Measurements from ENCODE around the gene COL4A2.
"Not testable (repeated sequence)": the region's sequence is repeated elsewhere in the genome, so short reads cannot be mapped to it uniquely, and the experiment has no call there.

Gene COL4A2

GRCh38 chr13:110444226-110444653, 137.2 kb downstream of the COL4A2 start:
- no peak for DNase-seq

DNA sequence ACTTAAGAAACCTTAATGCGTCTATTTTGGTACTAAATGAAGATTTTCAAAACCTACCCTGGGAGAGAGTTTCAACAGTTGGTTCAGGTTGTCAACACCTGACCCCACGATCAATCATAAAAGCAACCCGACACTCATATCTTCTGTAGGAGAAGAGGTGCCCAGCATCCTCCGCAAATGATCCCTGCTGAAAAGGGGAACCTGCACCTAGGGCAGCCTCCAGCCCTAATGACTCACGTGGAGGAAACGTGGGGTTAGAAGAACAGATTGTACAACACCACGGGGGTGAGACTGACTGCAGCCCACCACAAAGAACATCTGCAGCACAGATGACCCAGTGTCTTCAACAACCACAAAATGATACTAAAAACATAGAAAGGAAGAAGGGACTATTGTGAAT, 138.1 kb downstream of the COL4A2 start:
- no peak for DNase-seq

DNA sequence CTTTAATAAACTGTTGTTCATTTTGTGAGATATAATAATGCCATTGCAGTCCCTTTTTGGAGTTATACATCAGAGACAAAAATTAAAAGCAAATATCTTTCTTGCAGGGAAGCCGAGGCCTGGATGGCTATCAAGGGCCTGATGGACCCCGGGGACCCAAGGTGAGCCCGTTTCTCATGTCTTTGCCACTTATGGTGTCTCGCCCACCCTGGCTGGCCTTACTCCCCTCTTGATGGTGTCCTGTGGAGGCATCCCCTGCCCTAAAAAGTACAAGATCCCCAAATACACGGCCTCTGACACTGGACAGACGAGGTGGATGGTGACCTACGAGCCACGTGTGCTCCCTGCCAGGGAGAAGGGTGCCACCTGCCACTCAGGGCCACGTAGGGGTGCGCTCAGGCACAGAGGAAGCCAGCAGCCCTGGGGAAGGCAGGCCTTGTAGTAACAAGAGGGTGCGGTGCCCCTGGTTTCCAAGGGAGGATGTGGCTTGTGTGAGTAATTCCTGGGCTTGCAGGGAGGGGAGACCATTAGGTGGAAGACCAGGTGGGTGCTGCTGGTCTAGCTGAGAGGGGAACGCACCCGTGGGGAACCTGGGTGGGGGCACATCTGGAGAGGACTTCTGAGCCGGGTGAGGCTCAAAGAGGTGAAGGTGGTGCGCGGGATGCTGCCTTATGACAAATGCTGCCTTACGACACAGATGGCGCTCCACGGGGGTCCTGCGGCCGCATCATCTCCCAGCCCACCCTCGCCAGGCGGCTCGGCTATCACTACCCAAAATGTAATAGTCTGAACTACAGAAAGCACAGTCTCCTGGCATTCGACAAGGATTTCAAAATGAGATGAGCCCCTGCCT, 138.9 kb downstream of the COL4A2 start:
- no peak for DNase-seq

DNA sequence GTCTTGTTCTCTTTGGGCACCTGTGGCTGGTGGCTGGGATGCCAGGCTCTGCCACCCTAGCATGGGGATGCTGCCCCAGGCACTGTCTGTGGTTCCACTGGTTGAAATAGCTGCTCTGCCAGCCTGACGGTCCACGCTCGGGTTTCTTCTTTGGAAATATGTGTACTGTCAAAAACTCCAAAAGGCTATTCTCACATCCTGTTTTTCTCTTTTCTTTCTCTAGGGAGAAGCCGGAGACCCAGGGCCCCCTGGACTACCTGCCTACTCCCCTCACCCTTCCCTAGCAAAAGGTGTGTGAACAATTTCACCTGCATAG, 139.4 kb downstream of the COL4A2 start:
- no peak for DNase-seq

GRCh38 chr13:110447058-110447511, 140.0 kb downstream of the COL4A2 start:
- no peak for DNase-seq

- DNase-seq: no peak
These were observed 140.7 kb downstream of the COL4A2 start for GRCh38 chr13:110447801-110448200.

DNA sequence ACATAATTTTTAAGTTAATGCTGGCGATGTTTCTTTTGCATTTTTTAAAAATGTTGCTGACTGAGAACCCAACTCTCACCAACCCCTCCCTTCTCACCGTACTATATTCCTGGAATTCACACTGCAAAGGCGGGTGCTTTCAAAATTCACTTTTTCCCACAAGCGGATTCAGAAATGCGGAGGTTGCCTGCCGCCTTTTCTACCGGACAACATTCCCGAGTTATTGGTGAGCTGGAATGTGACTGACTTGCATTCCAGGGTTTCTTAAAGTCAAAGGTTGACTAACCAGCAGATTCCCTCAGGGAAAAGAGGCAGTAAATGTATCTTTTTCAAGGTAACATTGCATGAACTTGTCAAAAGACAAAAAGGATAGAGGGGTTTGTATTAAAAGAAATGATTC, 141.1 kb downstream of the COL4A2 start:
- DNase-seq: no peak

DNA sequence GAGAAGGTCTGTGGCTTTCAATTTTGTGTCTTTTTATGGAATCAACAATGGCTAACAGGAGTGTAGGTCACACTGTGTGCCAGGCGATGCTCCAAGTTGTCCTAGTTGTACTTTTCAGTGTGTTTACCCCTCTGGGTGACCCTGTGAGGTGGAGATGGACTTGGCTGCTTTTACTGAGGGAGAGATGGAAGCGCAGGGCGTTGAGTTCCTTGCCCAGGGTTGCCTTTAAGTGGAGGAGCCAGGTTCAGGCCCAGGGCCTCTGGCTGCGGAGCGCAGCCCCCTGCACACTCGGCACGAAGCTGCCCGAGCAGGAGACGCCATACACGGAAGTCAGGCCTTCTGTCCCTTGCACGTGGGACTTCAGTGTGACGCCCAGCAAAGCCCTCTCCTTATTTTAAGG, 141.6 kb downstream of the COL4A2 start:
- DNase-seq: no peak

- DNase-seq: no peak
These were observed 142.3 kb downstream of the COL4A2 start for GRCh38 chr13:110449219-110450015.

DNA sequence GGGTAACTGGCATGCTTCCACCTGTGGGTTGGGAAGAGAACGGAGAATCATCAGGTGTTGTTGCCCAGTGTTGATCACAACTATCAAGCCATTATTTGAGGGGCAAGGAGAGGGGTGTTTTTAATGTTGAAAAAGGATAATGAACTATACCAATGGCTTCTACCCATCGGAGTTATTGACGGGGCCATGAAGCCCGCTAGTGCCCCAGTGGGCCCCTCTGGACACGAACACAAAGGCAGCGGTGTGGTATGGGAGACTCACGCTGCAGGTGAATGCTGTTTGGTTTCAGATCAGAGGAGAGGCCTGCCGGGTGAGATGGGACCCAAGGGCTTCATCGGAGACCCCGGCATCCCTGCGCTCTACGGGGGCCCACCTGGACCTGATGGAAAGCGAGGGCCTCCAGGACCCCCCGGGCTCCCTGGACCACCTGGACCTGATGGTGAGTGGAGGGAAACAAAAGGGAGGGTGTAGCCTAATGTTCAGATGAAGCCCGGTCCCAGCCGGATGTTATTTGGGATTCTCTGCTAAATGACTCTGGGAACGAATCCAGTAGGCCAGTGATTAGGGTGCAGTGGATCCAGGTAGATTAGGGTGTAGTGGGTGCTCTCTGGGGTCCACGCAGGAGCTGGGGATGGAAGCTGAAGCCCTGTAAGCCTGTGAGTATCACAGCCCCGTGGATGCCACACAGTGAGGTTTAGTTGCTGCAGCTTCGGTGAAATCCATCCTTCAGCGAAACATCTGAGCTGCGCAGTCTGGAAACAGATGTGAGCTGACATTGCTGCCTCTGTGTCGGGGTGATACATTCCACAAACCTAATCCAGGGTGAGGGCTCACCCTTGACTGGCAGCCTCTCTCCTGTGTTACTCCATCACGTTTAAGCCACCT, 143.2 kb downstream of the COL4A2 start:
- no peak for DNase-seq

DNA sequence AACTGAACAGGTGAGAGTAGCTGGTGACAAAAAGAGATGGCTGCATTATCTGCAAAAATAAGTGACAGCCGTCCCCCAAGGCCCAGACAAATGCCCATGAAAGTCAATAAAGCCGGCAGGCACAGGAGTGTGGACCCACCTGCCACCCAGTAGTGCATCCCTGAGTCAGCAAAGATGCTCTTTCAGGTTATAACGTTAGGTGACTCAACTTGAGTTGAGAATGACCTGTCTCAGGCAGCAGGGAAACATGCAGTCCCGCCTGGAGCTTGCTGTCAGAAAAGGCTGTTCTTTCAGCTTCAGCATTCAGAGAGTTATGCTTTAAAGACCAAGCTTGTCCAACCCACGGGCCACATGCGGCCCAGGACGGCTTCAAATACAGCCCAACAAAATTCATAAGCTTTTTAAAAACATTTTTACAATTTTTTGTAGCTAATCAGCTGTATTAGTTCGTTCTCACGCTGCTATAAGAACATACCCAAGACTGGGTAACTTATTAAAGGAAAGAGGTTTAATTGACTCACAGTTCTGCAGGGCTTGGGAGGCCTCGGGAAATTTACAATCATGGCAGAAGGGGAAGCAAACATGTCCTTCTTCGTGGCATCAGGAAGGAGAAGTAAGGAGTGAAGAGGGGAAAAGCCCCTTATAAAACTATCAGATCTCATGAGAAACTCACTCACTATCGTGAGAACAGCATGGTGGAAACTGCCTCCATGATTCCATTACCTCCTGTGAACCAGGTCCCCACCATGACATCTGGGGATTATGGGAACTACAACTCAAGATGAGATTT, 144.1 kb downstream of the COL4A2 start:
- no peak for DNase-seq

- not testable (repeated sequence) for DNase-seq
These were observed 146.0 kb downstream of the COL4A2 start for GRCh38 chr13:110453091-110453490.

DNA sequence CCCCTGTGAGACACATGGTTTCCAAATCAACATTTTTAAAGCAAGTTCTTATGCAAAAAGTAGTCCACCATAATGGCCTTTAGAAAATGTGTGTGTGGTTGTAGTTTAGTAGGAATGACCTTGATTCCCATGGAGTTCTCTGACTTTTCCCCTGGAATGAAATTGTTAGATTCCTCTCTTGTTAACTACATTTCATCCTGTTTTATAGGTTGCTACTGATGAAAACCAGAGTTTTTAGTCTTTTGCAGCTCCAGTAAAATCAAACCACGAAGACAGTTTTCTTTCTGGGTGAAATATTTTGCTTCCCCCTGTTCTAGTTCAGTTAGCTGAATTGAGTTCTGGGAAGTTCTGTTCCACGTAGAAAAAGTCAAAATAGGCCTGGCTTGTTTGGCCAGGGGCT, 146.7 kb downstream of the COL4A2 start:
- no peak for DNase-seq

DNA sequence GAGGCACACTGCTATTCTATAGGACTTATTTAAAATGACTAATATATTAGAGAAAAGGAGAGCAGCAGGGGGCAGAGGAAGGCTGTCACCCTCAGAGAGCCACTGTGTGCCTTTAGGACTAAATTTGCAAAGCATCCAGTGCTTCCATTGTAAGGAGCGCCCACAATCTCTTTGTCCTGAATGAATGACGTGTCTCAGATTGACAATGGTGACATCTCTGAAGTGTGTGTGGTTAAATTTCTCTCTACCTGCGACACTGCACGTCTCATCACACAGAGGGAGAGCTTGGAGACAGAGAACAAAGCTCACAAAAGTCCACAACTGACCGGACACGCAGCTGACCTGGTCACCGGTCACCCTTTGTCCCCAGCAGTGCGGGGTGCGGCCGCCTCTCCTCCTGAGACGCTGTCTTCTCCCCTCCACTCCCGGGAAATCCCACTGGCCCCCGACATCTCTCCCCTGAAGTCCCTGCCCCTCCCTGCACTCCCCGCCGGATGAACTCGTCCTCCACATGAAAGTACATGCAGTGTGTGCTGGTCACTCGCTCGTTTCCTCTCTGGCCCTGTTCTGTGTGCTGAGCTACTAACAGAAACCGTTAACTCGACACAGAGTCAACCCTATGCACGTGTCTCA, 147.3 kb downstream of the COL4A2 start:
- DNase-seq: no peak

GRCh38 chr13:110454956-110455355, 147.9 kb downstream of the COL4A2 start:
- DNase-seq: no peak

DNA sequence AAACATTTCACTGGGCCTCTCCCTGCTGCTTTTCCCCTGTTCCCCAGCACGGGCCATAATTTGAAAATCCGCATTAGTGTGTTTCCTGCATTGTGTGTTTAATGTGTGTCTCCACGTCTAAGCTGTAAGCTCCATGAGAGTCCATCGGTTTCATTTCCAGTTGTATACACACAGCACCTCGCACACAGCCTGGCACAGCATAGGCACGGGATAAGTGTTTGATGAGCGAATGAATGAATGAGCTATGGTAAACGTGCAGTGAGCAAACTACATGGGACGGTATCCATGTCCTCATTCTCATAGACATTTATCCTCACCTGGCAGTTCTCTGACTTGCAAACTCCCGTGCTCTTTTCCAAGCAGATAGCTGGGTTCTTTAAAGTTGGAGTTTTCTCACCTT, 148.4 kb downstream of the COL4A2 start:
- no peak for DNase-seq

DNA sequence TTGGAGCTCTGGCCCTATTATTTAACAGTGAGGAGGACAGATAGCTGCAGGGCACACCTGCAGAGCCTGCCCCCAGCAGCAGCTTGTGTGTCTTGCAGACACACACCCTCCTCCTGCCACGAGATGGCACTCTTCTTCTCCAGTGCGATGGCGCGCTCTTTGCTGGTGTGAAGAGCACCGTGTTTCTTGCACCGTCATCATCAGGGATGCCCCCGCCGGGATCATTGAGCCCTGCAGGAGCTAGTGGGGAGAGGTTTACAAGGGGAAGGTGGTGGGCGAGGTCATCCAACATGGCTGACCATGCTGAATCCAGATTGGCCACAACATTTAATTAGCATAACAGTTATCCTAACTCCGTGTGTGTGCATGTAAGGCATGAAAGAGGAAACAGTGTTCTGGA, 148.9 kb downstream of the COL4A2 start:
- peak; percentile 82 for DNase-seq

DNA sequence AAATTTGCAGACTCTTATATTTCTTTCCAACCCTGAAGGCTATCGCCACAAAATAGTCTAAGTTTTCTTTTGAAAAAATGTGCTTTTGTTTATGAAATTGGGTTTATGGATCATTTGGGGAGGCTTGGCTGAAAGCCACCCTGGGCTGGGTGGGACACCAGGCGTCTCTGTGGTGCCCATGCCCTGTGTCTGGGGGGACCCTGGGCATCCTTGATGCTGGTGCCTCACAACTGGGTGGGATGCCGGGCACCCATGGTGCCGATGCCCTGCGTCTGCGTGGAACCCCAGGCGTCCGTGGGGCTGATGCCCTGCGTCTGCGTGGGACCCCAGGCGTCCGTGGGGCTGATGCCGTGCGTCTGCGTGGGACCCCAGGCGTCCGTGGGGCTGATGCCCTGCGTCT, 149.5 kb downstream of the COL4A2 start:
- DNase-seq: no peak

DNA sequence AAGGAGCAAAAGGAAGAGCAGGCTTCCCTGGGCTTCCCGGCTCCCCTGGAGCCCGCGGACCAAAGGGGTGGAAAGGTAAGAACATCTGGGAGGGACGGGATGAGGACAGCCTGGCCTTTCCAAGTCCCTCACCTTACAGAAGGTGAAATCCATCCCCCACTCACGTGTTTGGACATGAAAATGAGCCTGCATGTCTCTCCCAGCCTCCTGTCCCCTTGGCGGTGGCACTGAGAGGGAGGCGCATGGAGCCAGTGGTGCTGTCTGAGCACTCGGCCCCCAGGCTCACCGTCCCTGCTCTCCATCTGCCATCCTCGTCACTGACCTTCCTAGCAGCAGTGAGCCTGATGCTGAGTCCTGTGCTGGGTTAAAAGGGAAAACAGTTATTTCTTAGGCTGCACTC, 150.3 kb downstream of the COL4A2 start:
- DNase-seq: no peak

DNA sequence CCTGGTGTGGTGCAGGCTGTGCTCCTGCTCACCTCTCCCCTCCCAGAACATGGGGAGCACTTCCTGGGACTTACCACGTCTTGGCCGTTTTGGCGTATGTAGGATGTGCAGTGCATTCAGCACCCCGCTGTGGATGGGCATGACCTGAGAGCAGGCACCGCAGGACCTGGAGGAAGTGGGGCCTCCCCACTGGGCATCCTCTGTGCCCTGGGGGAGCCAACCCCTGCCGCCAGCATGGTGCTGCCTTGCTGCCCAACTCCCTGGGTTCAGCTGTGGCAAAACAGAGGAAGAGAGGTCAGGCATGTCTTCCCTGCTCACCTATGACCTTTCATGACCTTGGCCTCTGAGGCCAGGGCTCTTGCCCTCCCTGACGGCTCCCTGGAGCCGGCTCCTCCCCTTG, 150.9 kb downstream of the COL4A2 start:
- DNase-seq: no peak

DNA sequence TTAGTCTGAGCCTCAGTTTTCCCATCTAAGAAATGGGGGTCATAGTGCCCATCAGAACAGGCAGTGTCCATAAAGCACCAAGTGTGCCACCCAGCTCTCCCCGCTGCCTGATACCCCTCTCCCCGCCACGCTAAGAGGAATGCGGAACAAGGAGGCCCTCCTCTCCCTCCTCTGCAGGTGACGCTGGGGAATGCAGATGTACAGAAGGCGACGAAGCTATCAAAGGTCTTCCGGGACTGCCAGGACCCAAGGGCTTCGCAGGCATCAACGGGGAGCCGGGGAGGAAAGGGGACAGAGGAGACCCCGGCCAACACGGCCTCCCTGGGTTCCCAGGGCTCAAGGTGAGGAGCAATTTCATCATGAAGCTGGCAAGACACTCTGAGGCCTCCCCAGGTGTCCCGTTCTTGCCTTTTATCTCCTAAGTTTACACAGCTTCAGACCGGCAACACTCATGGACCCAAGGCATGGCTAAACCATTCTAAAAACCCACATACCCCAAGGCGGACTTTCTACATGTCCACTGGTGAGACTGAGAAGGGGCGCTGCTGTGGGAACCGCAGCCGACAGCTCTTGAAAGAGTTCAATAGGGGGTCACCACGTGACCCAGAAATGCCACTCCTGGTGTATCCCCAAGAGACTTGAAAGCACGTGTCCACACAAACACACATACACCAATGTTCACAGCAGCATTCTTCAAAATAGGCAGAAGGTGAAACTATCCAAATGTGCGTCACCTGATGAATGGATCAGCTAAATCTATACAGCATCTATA, 151.7 kb downstream of the COL4A2 start:
- DNase-seq: no peak

Data from activated CD4-positive, alpha-beta T cell treated with anti-CD3 and anti-CD28 coated beads, Interleukin-2, amount 50 U/mL, for 16 hours (primary cell).